SK-N-SH (cell line): Measurements from ENCODE around the gene PBRM1. TPM values are rescaled to one million over a fixed set of nuclear protein-coding genes. Genes with fewer than 3 reads are reported as not detected.

Experiments
- CTCF ChIA-PET: fragments of 300-600, 350-600 bp; formaldehyde crosslinking; extraction: SDS; loops from one replicate; lab custom pipeline; 2021; lab: Yijun Ruan, JAX
- POLR2A ChIA-PET: fragments of 350-600 bp; sonication (Branson Sonifier 250); formaldehyde crosslinking; extraction: SDS; loops from one replicate; lab custom pipeline; 2020; ENCODE audit warnings: antibody characterized with exemption, inconsistent platforms; lab: Yijun Ruan, JAX
- DNase-seq: peaks from one replicate; pipeline ENCODE4 v3.0.0; 2012
- H2AFZ ChIP-seq: fragments of 200-600 bp; sonication (generic); 2 replicates; pipeline ENCODE4 v1.8.1; 2016; ENCODE audit warnings: antibody characterized with exemption, mild to moderate bottlenecking, low read depth
- H3F3A ChIP-seq: fragments of 200-600 bp; sonication (generic); replicated peaks from 2 replicates; pipeline ENCODE3; 2016; ENCODE audit warnings: antibody characterized with exemption, mild to moderate bottlenecking; ENCODE audit not compliant: insufficient read depth
- H3K27ac ChIP-seq, 2 experiments: fragments of 200-500 bp in 1 of 2; fragments of 200-600 bp in 1 of 2; sonication (Bioruptor generic) in 1 of 2; sonication (generic), shearing (Covaris generic) in 1 of 2; 2 replicates each; pipeline versions ENCODE4 v1.5.1 to v1.6.1; 2014 to 2016; ENCODE audit warnings: low read depth in 2 of 2, inconsistent platforms in 1 of 2, low read length in 1 of 2, mild to moderate bottlenecking in 1 of 2, mixed read lengths in 1 of 2
- H3K27me3 ChIP-seq: fragments of 200-600 bp; sonication (generic), shearing (Covaris generic); 2 replicates; pipeline ENCODE4 v1.6.1; 2016; ENCODE audit warnings: mixed run types; ENCODE audit not compliant: insufficient read depth
- H3K36me3 ChIP-seq, 2 experiments: fragments of 200-500 bp in 1 of 2; fragments of 200-600 bp in 1 of 2; sonication (Bioruptor generic) in 1 of 2; sonication (generic) in 1 of 2; replicated peaks in 1 of 2; 2 replicates each; pipeline versions ENCODE3 to v1.5.1; 2014 to 2016; ENCODE audit warnings: low read length in 1 of 2, mild to moderate bottlenecking in 1 of 2; ENCODE audit not compliant: insufficient read depth in 2 of 2, control insufficient read depth in 1 of 2
- H3K4me1 ChIP-seq, 2 experiments: fragments of 200-500 bp in 1 of 2; fragments of 200-600 bp in 1 of 2; sonication (Bioruptor generic) in 1 of 2; sonication (generic), shearing (Covaris generic) in 1 of 2; 2 replicates each; pipeline versions ENCODE4 v1.5.1 to v1.6.1; 2014 to 2016; ENCODE audit warnings: low read depth in 1 of 2, low read length in 1 of 2, mixed run types in 1 of 2; ENCODE audit not compliant: insufficient read depth in 2 of 2, control insufficient read depth in 1 of 2
- H3K4me2 ChIP-seq: fragments of 200-600 bp; sonication (generic), shearing (Covaris generic); 2 replicates; pipeline ENCODE4 v1.6.1; 2017; ENCODE audit warnings: mixed run types
- H3K4me3 ChIP-seq, 2 experiments: fragments of 200-500 bp in 1 of 2; fragments of 200-600 bp in 1 of 2; sonication (Bioruptor generic) in 1 of 2; sonication (generic), shearing (Covaris generic) in 1 of 2; 2 replicates each; pipeline versions ENCODE4 v1.5.1 to v1.8.1; 2014 to 2016; ENCODE audit warnings: low read depth in 2 of 2, inconsistent platforms in 1 of 2, low read length in 1 of 2, mild to moderate bottlenecking in 1 of 2, mixed read lengths in 1 of 2, moderate library complexity in 1 of 2
- H3K79me2 ChIP-seq: fragments of 200-600 bp; sonication (generic); 2 replicates; pipeline ENCODE4 v1.8.1; 2017; ENCODE audit warnings: mild to moderate bottlenecking; ENCODE audit not compliant: insufficient read depth
- H3K9ac ChIP-seq: fragments of 200-600 bp; sonication (generic); 2 replicates; pipeline ENCODE4 v1.6.1; 2017; ENCODE audit warnings: mixed run types
- H3K9me2 ChIP-seq: fragments of 200-600 bp; sonication (generic); 2 replicates; pipeline ENCODE4 v1.6.1; 2017; ENCODE audit warnings: mixed run types
- H3K9me3 ChIP-seq: fragments of 200-600 bp; sonication (generic); 2 replicates; pipeline ENCODE4 v1.6.1; 2017; ENCODE audit warnings: mixed run types, mild to moderate bottlenecking, moderate library complexity
- H4K20me1 ChIP-seq: fragments of 200-600 bp; sonication (generic); 2 replicates; pipeline ENCODE4 v1.6.1; 2017; ENCODE audit warnings: mild to moderate bottlenecking, mixed run types; ENCODE audit not compliant: insufficient read depth
- FOSL2 ChIP-seq: IDR thresholded peaks from 2 replicates; pipeline ENCODE4 v1.4.0; 2012; ENCODE audit warnings: low read depth, mild to moderate bottlenecking, moderate library complexity, borderline replicate concordance
- SMC3 ChIP-seq: IDR thresholded peaks from 2 replicates; pipeline ENCODE4 v1.6.1; 2012; ENCODE audit warnings: low read depth, low read length, improper control_type of control experiment
- WGBS: methylation state at CpG from one replicate; pipeline ENCODE4 v1.1.6; 2017; ENCODE audit warnings: low lambda C conversion rate; 5-methylcytosine and 5-hydroxymethylcytosine counted together
- polyA plus RNA-seq, 3 experiments: library from polyadenylated mRNA; depleted of rRNA; stranded (reverse); fragments of >200 nt; gene quantifications; 2 replicates each; pipeline ENCODE4 v1.2.3, GENCODE V29; 2012
- small RNA-seq, 7 experiments: library from RNA; depleted of rRNA; stranded (forward); fragments of <200 nt; gene quantifications; one replicate each; pipeline ENCODE3, GENCODE V24; 2012

Gene PBRM1
- polyA plus RNA-seq, 1 of the 3 experiments (the other 2 are of a cell fraction): 14.3 TPM

DNA sequence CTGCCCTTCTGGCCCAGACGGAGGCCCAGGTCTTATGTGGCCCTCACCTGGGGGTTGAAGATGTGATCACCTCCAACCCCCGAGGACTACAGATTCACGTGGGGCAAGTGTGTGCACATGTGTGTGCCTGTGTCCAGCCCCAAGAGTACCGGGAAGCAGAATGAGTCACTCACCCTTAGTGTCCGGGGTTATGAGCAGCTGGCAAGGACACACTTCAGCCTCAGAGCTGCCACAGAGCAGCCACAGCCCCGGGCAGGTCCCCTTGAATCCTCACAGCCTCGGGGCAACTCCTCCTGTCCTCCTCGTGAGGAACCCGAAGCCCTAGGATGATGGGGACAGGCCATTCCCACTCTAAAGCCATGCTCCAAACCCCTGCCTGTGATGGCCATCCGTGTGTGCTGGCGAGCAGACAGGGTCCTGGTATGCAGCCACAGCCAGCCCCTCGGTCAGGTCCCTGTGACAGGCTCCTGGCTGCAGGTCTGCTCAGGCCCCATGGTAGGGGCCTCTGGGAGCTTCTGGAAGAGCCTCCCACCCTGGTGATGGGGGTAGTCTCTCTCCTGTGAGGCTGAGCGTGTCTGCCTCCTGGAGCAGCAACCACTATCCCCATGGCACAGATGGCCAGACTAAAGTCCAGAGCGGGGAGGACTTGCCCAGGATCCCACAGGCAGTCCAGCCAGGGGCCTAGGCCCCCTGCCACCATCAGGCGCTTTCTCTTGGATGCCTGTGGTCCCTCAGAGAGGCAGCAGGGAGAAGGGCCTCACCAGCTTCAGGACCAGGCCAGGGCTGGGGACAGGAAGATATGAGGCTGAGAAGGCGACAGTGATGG, 189.7 kb downstream of the PBRM1 start:
- peaks cover 4 to 18% of the 10 kb centered on the region in 2 experiments for H3K36me3 ChIP-seq
- no peaks in the 10 kb centered on the region for H4K20me1 ChIP-seq
- no peaks in the 10 kb centered on the region for H3K27me3 ChIP-seq
- no peaks in the 10 kb centered on the region for H3K79me2 ChIP-seq
- POLR2A ChIA-PET: interaction anchor here (0.5 to 0.7 kb wide), 3 partner anchors 15 to 98 kb away, joined by 3 read pairs; no protein-coding TSS in a partner anchor
- peak; percentile 38; the same call in 1 of the 2 replicates for TF ChIP-seq FOSL2
- no peak for TF ChIP-seq SMC3
- TF ChIP-seq, all 33 proteins: peak for 1
- Histone ChIP-seq H3F3A (no peaks in the 10 kb centered on the region), H3K27ac (no peak overlapping the region), H3K9me2 (no peaks in the 10 kb centered on the region), H2AFZ (no peak overlapping the region), H3K9me3 (no peaks in the 10 kb centered on the region), H3K9ac (no peak overlapping the region), H3K4me1 (peaks cover 0 to 14% of the 10 kb centered on the region in 2 experiments; a peak in 1 of 4 replicates), H3K4me3 (no peak overlapping the region), H3K4me2 (no peak overlapping the region)
- no peak for DNase-seq
- 62% methylated on average over 5 of the region's 16 CpGs for WGBS
- CTCF ChIA-PET: interaction anchor here (1.3 to 2.1 kb wide), 3 partner anchors 14 to 24 kb away, joined by 3 to 8 read pairs (median 3); no protein-coding TSS in a partner anchor

Small RNA genes lying within 50 kb of the gene (small RNA-seq; reads per million reads assigned to genes)
- gene AC006254.2 (0 reads per million in 7 experiments), gene RF00569 (490 to 16,705 (median 1,376) reads per million in 7 experiments), gene RF01183 (0 reads per million in 7 experiments), gene RNU6-856P (0 reads per million in 7 experiments), gene RNU6ATAC16P (0 reads per million in 7 experiments), gene SNORD19 (0 to 0.06 (median 0) reads per million in 7 experiments), gene SNORD19B (0 reads per million in 7 experiments), gene SNORD69 (23.2 to 631 (median 64.4) reads per million in 7 experiments)

Other genes starting within 250 kb of the PBRM1 start
- gene SEMA3G, start 240.8 kb downstream of the PBRM1 start, polyA plus RNA-seq (2012; rRNA removed): 0.10 and 0.13 TPM in 2 replicates
- gene TNNC1, start 231.9 kb downstream of the PBRM1 start, polyA plus RNA-seq (2012; rRNA removed): 2.6 and 3.0 TPM in 2 replicates
- gene NISCH, start 230.3 kb downstream of the PBRM1 start, polyA plus RNA-seq (2012; rRNA removed): 77.5 and 95.1 TPM in 2 replicates
- 0.03 and 0.05 TPM in 2 replicates for gene STAB1, start 190.6 kb downstream of the PBRM1 start, polyA plus RNA-seq (2012; rRNA removed)
- gene NT5DC2, start 152.1 kb downstream of the PBRM1 start, polyA plus RNA-seq (2012; rRNA removed): 93.9 and 113 TPM in 2 replicates
- 43.8 and 124 TPM in 2 replicates for gene UQCC5, start 149.3 kb downstream of the PBRM1 start, polyA plus RNA-seq (2012; rRNA removed)
- gene GNL3, start 119 bp upstream of the PBRM1 start, polyA plus RNA-seq (2012; rRNA removed): 55.0 and 77.0 TPM in 2 replicates
- 102 and 135 TPM in 2 replicates for gene GLT8D1, start 19.9 kb upstream of the PBRM1 start, polyA plus RNA-seq (2012; rRNA removed)
- 191 and 198 TPM in 2 replicates for gene SPCS1, start 20.2 kb upstream of the PBRM1 start, polyA plus RNA-seq (2012; rRNA removed)
- gene NEK4, start 85.0 kb upstream of the PBRM1 start, polyA plus RNA-seq (2012; rRNA removed): 8.8 and 9.3 TPM in 2 replicates
- not detected in 2 replicates for gene ITIH1, start 91.7 kb upstream of the PBRM1 start, polyA plus RNA-seq (2012; rRNA removed)
- gene ITIH3, start 108.9 kb upstream of the PBRM1 start, polyA plus RNA-seq (2012; rRNA removed): 4.3 and 5.3 TPM in 2 replicates
- gene ITIH4, start 144.8 kb upstream of the PBRM1 start, polyA plus RNA-seq (2012; rRNA removed): 1.1 and 2.0 TPM in 2 replicates
- 0.42 and 0.54 TPM in 2 replicates for gene MUSTN1, start 149.1 kb upstream of the PBRM1 start, polyA plus RNA-seq (2012; rRNA removed)
- gene STIMATE, start 211.6 kb upstream of the PBRM1 start, polyA plus RNA-seq (2012; rRNA removed): 9.3 and 10.4 TPM in 2 replicates